ENCODE measurements around the gene TEX48. TPM values are rescaled to one million over a fixed set of nuclear protein-coding genes. Genes with fewer than 3 reads are reported as not detected.

The TEX48 gene
- total RNA-seq, 6 experiments from 2014 or later, result not detected

DNA sequence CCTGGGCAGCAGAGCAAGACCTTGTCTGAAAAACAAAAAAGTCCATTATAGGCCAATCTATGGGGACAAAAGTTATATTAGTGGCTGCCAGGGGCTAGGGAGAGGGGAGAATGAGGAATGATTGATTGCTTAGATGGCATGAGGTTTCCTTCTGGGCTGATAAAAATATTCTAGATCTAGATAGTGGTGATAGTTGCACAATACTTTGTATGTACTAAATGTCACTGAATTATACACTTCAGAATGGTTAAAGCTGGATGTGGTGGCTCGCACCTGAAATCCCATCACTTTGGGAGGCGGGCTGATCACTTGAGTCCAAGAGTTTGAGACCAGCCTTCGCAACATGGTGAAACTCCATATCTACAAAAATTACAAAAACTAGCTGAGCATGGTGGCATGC lies 42.8 kb upstream of the TEX48 start:
- Histone ChIP-seq H3K4me3 (no peak overlapping the region), H3K27ac (no peak overlapping the region), H3K27me3 (no peaks in the 10 kb centered on the region), H3K9me3 (no peaks in the 10 kb centered on the region), H3K36me3 (no peaks in the 10 kb centered on the region), H3K4me1 (peaks cover 0 to 6% (median 3%) of the 10 kb centered on the region in 4 donors)
- intact Hi-C loops (cut with DNase I), result no loop called here
- 100% methylated on average over 3 of the region's 3 CpGs for WGBS (ENCODE audit: insufficient coverage, low coverage, low lambda C conversion rate, missing lambda C conversion rate)
- ATAC-seq (no peak), DNase-seq (no peak)
- TF ChIP-seq, protein P1, sequence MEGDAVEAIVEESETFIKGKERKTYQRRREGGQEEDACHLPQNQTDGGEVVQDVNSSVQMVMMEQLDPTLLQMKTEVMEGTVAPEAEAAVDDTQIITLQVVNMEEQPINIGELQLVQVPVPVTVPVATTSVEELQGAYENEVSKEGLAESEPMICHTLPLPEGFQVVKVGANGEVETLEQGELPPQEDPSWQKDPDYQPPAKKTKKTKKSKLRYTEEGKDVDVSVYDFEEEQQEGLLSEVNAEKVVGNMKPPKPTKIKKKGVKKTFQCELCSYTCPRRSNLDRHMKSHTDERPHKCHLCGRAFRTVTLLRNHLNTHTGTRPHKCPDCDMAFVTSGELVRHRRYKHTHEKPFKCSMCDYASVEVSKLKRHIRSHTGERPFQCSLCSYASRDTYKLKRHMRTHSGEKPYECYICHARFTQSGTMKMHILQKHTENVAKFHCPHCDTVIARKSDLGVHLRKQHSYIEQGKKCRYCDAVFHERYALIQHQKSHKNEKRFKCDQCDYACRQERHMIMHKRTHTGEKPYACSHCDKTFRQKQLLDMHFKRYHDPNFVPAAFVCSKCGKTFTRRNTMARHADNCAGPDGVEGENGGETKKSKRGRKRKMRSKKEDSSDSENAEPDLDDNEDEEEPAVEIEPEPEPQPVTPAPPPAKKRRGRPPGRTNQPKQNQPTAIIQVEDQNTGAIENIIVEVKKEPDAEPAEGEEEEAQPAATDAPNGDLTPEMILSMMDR (IDR thresholded peaks at IDR 0.05), result no peak
- no peak for TF ChIP-seq POLR2A (IDR thresholded peaks at IDR 0.05)

GRCh38 chr9:114723931-114724330 lies 41.9 kb upstream of the TEX48 start:
- Histone ChIP-seq H3K27ac (no peak overlapping the region), H3K27me3 (no peaks in the 10 kb centered on the region), H3K36me3 (no peaks in the 10 kb centered on the region), H3K4me1 (peaks cover 0 to 6% (median 3%) of the 10 kb centered on the region in 4 donors), H3K9me3 (no peaks in the 10 kb centered on the region), H3K4me3 (no peak overlapping the region)
- no peak for ATAC-seq
- no peak for DNase-seq
- TF ChIP-seq POLR2A (IDR thresholded peaks at IDR 0.05), result no peak
- TF ChIP-seq, protein P1 (IDR thresholded peaks at IDR 0.05), result no peak
- intact Hi-C loops (cut with DNase I), result no loop called here
- 80% methylated on average over 1 of the region's 1 CpG for WGBS (ENCODE audit: insufficient coverage, low coverage, low lambda C conversion rate, missing lambda C conversion rate)

GRCh38 chr9:114722937-114723620 lies 41.1 kb upstream of the TEX48 start:
- no peaks in the 10 kb centered on the region for H3K27me3 ChIP-seq
- no peak overlapping the region for H3K4me3 ChIP-seq
- H3K27ac ChIP-seq, result no peak overlapping the region
- DNase-seq, result no peak
- no peaks in the 10 kb centered on the region for H3K36me3 ChIP-seq
- no peaks in the 10 kb centered on the region for H3K9me3 ChIP-seq
- TF ChIP-seq, protein P1 (IDR thresholded peaks at IDR 0.05), result no peak
- no peak for TF ChIP-seq POLR2A (IDR thresholded peaks at IDR 0.05)
- ATAC-seq, result no peak
- H3K4me1 ChIP-seq, result peaks cover 0 to 6% (median 3%) of the 10 kb centered on the region in 4 donors
- 34% methylated on average over 3 of the region's 7 CpGs for WGBS (ENCODE audit: insufficient coverage, low coverage, low lambda C conversion rate, missing lambda C conversion rate)
- intact Hi-C loops (cut with DNase I), result no loop called here

DNA sequence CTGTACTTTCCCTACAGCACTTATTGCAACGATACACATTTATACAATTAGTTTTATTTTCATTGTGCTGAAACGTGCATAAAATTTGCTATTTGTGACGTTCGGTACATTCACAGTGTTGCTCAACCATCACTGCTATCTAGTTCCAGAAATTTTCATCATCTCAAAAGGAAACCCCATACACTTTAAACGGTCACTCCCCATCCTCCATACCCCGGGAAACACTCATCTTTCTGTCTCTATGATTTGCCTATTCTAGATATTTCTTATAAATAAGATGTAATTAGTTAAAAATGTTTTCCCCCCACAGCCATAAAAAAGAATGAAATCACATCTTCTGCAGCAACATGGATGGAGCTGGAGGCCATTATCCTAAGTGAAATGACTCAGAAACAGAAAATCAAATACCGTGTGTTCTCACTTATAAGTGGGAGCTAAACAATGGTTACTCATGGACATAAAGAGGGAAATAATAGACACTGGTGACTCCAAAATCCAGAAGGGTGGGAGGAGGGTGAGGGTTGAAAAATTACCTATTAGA lies 40.2 kb upstream of the TEX48 start:
- DNase-seq, result no peak
- no peak for TF ChIP-seq POLR2A (IDR thresholded peaks at IDR 0.05)
- TF ChIP-seq, protein P1 (IDR thresholded peaks at IDR 0.05), result no peak

More for the DNA sequence above, 40.2 kb upstream of the TEX48 start:
- peaks cover 0 to 6% (median 3%) of the 10 kb centered on the region in 4 donors for H3K4me1 ChIP-seq
- no peak overlapping the region for H3K4me3 ChIP-seq
- H3K36me3 ChIP-seq, result no peaks in the 10 kb centered on the region
- no peaks in the 10 kb centered on the region for H3K9me3 ChIP-seq
- no peaks in the 10 kb centered on the region for H3K27me3 ChIP-seq
- WGBS (ENCODE audit: insufficient coverage, low coverage, low lambda C conversion rate, missing lambda C conversion rate), result 39% methylated on average over 7 of the region's 7 CpGs
- H3K27ac ChIP-seq, result peak overlapping the region in 1 of 3 donors; percentile 35
- peak in 1 of 4 donors; percentile 21 for ATAC-seq
- intact Hi-C loops (cut with DNase I), result no loop called here

Measured in right lobe of liver (tissue), 6 donors.